Caco-2 (cell line): ENCODE results near the gene UNC93A. TPM values are rescaled to one million over a fixed set of nuclear protein-coding genes. Genes with fewer than 3 reads are reported as not detected.

ENCODE experiments used
- BruUV-seq: library from RNA; stranded (reverse); fragments of 400-500 nt; replicated peaks from 2 replicates; lab custom pipeline; 2021; lab: Mats Ljungman, UMichigan
- CTCF ChIA-PET: fragments of 300-600 bp; sonication (Branson Sonifier 250); formaldehyde crosslinking; loops from one replicate; lab custom pipeline; 2022; ENCODE audit warnings: antibody characterized with exemption; lab: Charles Lee
- POLR2A ChIA-PET: fragments of 300-600 bp; sonication (Branson Sonifier 250); formaldehyde crosslinking; loops from one replicate; lab custom pipeline; 2022; ENCODE audit warnings: antibody characterized with exemption; lab: Charles Lee
- DNase-seq, 2 experiments: peaks; one replicate each; pipeline versions ENCODE4 v3.0.0 to v3.0.0-alpha.2; 2020 to 2022
- H3K27me3 ChIP-seq: replicated peaks from 2 replicates; pipeline ENCODE4 v1.6.0; 2011; ENCODE audit warnings: low read length; ENCODE audit not compliant: control insufficient read depth, insufficient read depth
- H3K36me3 ChIP-seq: 2 replicates; pipeline ENCODE4 v1.5.1; 2011; ENCODE audit warnings: low read length; ENCODE audit not compliant: control insufficient read depth, insufficient read depth
- H3K4me1 ChIP-seq: fragments of 250-450 bp; sonication (Bioruptor Pico); 2 replicates; pipeline ENCODE4 v1.5.1; 2020; ENCODE audit warnings: mild to moderate bottlenecking
- H3K4me3 ChIP-seq: 2 replicates; pipeline ENCODE4 v1.5.1; 2011; ENCODE audit warnings: low read depth, mild to moderate bottlenecking, control low read depth, low read length
- H3K9me3 ChIP-seq: fragments of 250-450 bp; sonication (Bioruptor Pico); 2 replicates; pipeline ENCODE4 v1.5.1; 2020; ENCODE audit warnings: mild to moderate bottlenecking, moderate library complexity
- H3K27ac Mint-ChIP-seq: one replicate; pipeline ENCODE4 v1.8.0; 2022; ENCODE audit warnings: mixed read lengths; ENCODE audit not compliant: unreplicated experiment
- H3K27me3 Mint-ChIP-seq: one replicate; pipeline ENCODE4 v1.8.0; 2022; ENCODE audit warnings: mixed read lengths; ENCODE audit not compliant: insufficient read depth, unreplicated experiment
- H3K36me3 Mint-ChIP-seq: one replicate; pipeline ENCODE4 v1.8.0; 2022; ENCODE audit warnings: mild to moderate bottlenecking, mixed read lengths; ENCODE audit not compliant: insufficient read depth, unreplicated experiment
- H3K4me1 Mint-ChIP-seq: one replicate; pipeline ENCODE4 v1.8.0; 2022; ENCODE audit warnings: low read depth, mixed read lengths; ENCODE audit not compliant: unreplicated experiment
- H3K4me3 Mint-ChIP-seq: one replicate; pipeline ENCODE4 v1.8.0; 2022; ENCODE audit warnings: mild to moderate bottlenecking, moderate library complexity, mixed read lengths; ENCODE audit not compliant: unreplicated experiment
- H3K9me3 Mint-ChIP-seq: one replicate; pipeline ENCODE4 v1.8.0; 2022; ENCODE audit warnings: mixed read lengths; ENCODE audit not compliant: unreplicated experiment
- intact Hi-C: fragments of 100-400 bp; cut with micrococcal nuclease; formaldehyde crosslinking; loops from one replicate; pipeline ENCODE4 v1.10.0; 2022; ENCODE audit not compliant: unreplicated experiment
- total RNA-seq: library from RNA; stranded (reverse); gene quantifications from 2 replicates; pipeline ENCODE4 v1.2.3, GENCODE V29; 2022
- TF ChIP-seq, protein P1 (sequence below), 2 experiments: fragments of 200-600 bp in 1 of 2; IDR thresholded peaks; 1 replicate in 1 of 2; 2 replicates in 1 of 2; pipeline versions ENCODE4 v1.5.1 to v1.8.0; 2011 to 2022; ENCODE audit warnings: antibody characterized with exemption in 1 of 2, control low read depth in 1 of 2, inconsistent platforms in 1 of 2, low read depth in 1 of 2, low read length in 1 of 2, mild to moderate bottlenecking in 1 of 2, moderate library complexity in 1 of 2; ENCODE audit not compliant: insufficient read depth in 1 of 2, severe bottlenecking in 1 of 2, unreplicated experiment in 1 of 2

Gene UNC93A
- total RNA-seq, 1 experiment from 2014 or later = 32.3 TPM

GRCh38 chr6:167330750-167331149 is 39.6 kb downstream of the UNC93A start:
- H3K9me3 ChIP-seq = no peaks in the 10 kb centered on the region
- intact Hi-C loops = no loop called here
- BruUV-seq = no TSS peak
- H3K27ac Mint-ChIP-seq = no peak overlapping the region
- CTCF ChIA-PET = no interaction called here
- no peaks in the 10 kb centered on the region for H3K27me3 Mint-ChIP-seq
- TF ChIP-seq, protein P1, sequence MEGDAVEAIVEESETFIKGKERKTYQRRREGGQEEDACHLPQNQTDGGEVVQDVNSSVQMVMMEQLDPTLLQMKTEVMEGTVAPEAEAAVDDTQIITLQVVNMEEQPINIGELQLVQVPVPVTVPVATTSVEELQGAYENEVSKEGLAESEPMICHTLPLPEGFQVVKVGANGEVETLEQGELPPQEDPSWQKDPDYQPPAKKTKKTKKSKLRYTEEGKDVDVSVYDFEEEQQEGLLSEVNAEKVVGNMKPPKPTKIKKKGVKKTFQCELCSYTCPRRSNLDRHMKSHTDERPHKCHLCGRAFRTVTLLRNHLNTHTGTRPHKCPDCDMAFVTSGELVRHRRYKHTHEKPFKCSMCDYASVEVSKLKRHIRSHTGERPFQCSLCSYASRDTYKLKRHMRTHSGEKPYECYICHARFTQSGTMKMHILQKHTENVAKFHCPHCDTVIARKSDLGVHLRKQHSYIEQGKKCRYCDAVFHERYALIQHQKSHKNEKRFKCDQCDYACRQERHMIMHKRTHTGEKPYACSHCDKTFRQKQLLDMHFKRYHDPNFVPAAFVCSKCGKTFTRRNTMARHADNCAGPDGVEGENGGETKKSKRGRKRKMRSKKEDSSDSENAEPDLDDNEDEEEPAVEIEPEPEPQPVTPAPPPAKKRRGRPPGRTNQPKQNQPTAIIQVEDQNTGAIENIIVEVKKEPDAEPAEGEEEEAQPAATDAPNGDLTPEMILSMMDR (IDR thresholded peaks at IDR 0.05; ENCODE audit: insufficient read depth in 1 of 2, low read depth in 1 of 2, low read length in 1 of 2, severe bottlenecking in 1 of 2, unreplicated experiment in 1 of 2) = no peak
- H3K4me3 ChIP-seq = no peak overlapping the region
- H3K4me1 Mint-ChIP-seq = peaks cover under 1% of the 10 kb centered on the region
- POLR2A ChIA-PET = no interaction called here
- H3K4me3 Mint-ChIP-seq = no peak overlapping the region
- DNase-seq = no peak
- H3K27me3 ChIP-seq = no peaks in the 10 kb centered on the region
- H3K36me3 Mint-ChIP-seq = no peaks in the 10 kb centered on the region
- peaks cover 3% of the 10 kb centered on the region; the same call in 1 of the 2 replicates for H3K4me1 ChIP-seq
- H3K36me3 ChIP-seq = no peaks in the 10 kb centered on the region
- H3K9me3 Mint-ChIP-seq = no peaks in the 10 kb centered on the region

DNA sequence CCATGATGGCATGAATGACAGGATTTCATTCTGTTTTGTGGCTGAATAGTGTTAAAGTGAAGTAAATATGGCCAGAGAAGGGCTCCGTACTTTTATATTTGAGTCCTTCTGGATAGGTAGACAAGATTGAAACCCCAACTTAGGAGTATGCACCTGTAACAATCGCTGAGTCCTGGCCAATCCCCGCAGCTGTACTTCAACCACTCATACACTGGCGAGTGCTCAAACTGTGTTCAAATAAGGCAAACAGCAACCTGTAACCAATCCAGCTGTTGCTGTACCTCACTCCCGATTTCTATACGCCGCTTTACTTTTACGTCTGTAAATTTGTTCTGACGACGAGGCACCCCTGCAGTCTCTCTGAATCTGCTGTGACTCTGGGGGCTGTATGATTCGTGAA is 40.5 kb downstream of the UNC93A start:
- BruUV-seq = no TSS peak
- ChIA-PET CTCF (no interaction called here), POLR2A (no interaction called here)
- Histone ChIP-seq H3K9me3 (no peaks in the 10 kb centered on the region), H3K4me3 (no peak overlapping the region), H3K27me3 (no peaks in the 10 kb centered on the region), H3K4me1 (no peaks in the 10 kb centered on the region), H3K36me3 (no peaks in the 10 kb centered on the region)
- intact Hi-C loops = no loop called here
- TF ChIP-seq, protein P1 (IDR thresholded peaks at IDR 0.05; ENCODE audit: insufficient read depth in 1 of 2, low read depth in 1 of 2, low read length in 1 of 2, severe bottlenecking in 1 of 2, unreplicated experiment in 1 of 2) = no peak
- Mint-ChIP-seq H3K9me3 (no peaks in the 10 kb centered on the region), H3K4me3 (no peak overlapping the region), H3K36me3 (no peaks in the 10 kb centered on the region), H3K4me1 (no peaks in the 10 kb centered on the region), H3K27ac (no peak overlapping the region), H3K27me3 (no peaks in the 10 kb centered on the region)
- DNase-seq = no peak

GRCh38 chr6:167336844-167337630 is 45.9 kb downstream of the UNC93A start:
- Histone ChIP-seq H3K4me1 (peaks cover 14% of the 10 kb centered on the region), H3K36me3 (no peaks in the 10 kb centered on the region), H3K9me3 (peaks cover 4% of the 10 kb centered on the region; the same call in 1 of the 2 replicates), H3K4me3 (no peak overlapping the region), H3K27me3 (no peaks in the 10 kb centered on the region)
- H3K4me3 Mint-ChIP-seq = no peak overlapping the region
- BruUV-seq = no TSS peak
- no peak for DNase-seq
- ChIA-PET CTCF (no interaction called here), POLR2A (no interaction called here)
- no peaks in the 10 kb centered on the region for H3K27me3 Mint-ChIP-seq
- peaks cover 17% of the 10 kb centered on the region for H3K36me3 Mint-ChIP-seq
- peaks cover 16% of the 10 kb centered on the region for H3K4me1 Mint-ChIP-seq
- intact Hi-C loops = no loop called here
- no peak overlapping the region for H3K27ac Mint-ChIP-seq
- H3K9me3 Mint-ChIP-seq = no peaks in the 10 kb centered on the region
- TF ChIP-seq, protein P1 (IDR thresholded peaks at IDR 0.05; ENCODE audit: insufficient read depth in 1 of 2, low read depth in 1 of 2, low read length in 1 of 2, severe bottlenecking in 1 of 2, unreplicated experiment in 1 of 2) = no peak
